Mucosa of gallbladder (tissue), 1 donor: ENCODE results near the gene TMPRSS2. TPM values are rescaled to one million over a fixed set of nuclear protein-coding genes. Genes with fewer than 3 reads are reported as not detected.

Experiments used
- DNase-seq: peaks from one replicate; pipeline ENCODE4 v3.0.0-alpha.2; 2020; ENCODE audit warnings: low spot score
- total RNA-seq: library from RNA; stranded (reverse); gene quantifications from one replicate; pipeline ENCODE4 v1.2.1, GENCODE V29; 2021
- donor health status: DM: no; HTN: no; CAD: no.

TMPRSS2 gene
- total RNA-seq, 1 donor from 2014 or later, result 147 TPM

GRCh38 chr21:41449613-41450012 lies 58.3 kb downstream of the TMPRSS2 start:
- no peak for DNase-seq

- DNase-seq, result no peak
These were observed 60.6 kb downstream of the TMPRSS2 start for GRCh38 chr21:41447356-41447755.

- no peak for DNase-seq
These were observed 61.4 kb downstream of the TMPRSS2 start for GRCh38 chr21:41446586-41446985.

GRCh38 chr21:41445465-41445862 lies 62.5 kb downstream of the TMPRSS2 start:
- no peak for DNase-seq

GRCh38 chr21:41444703-41445464 lies 63.1 kb downstream of the TMPRSS2 start:
- DNase-seq, result no peak

GRCh38 chr21:41443562-41443961 lies 64.4 kb downstream of the TMPRSS2 start:
- no peak for DNase-seq

- no peak for DNase-seq
These were observed 65.3 kb downstream of the TMPRSS2 start for GRCh38 chr21:41442481-41443186.

GRCh38 chr21:41441546-41441945 lies 66.4 kb downstream of the TMPRSS2 start:
- no peak for DNase-seq

GRCh38 chr21:41439248-41439647 lies 68.7 kb downstream of the TMPRSS2 start:
- DNase-seq, result no peak

GRCh38 chr21:41438425-41439113 lies 69.4 kb downstream of the TMPRSS2 start:
- DNase-seq, result no peak

GRCh38 chr21:41437729-41438128 lies 70.2 kb downstream of the TMPRSS2 start:
- DNase-seq, result no peak

GRCh38 chr21:41435706-41436105 lies 72.3 kb downstream of the TMPRSS2 start:
- no peak for DNase-seq

- no peak for DNase-seq
These were observed 74.4 kb downstream of the TMPRSS2 start for GRCh38 chr21:41433566-41433965.

GRCh38 chr21:41432562-41433460 lies 75.1 kb downstream of the TMPRSS2 start:
- DNase-seq, result no peak

- DNase-seq, result no peak
These were observed 76.0 kb downstream of the TMPRSS2 start for GRCh38 chr21:41431788-41432548.

GRCh38 chr21:41429925-41430491 lies 78.0 kb downstream of the TMPRSS2 start:
- no peak for DNase-seq

GRCh38 chr21:41429305-41429704 lies 78.7 kb downstream of the TMPRSS2 start:
- DNase-seq, result no peak

- DNase-seq, result no peak
These were observed 79.1 kb downstream of the TMPRSS2 start for GRCh38 chr21:41428847-41429246.

- DNase-seq, result no peak
These were observed 79.6 kb downstream of the TMPRSS2 start for GRCh38 chr21:41428311-41428710.

GRCh38 chr21:41427556-41427955 lies 80.4 kb downstream of the TMPRSS2 start:
- DNase-seq, result no peak
